ENCODE data around the gene RFX1. TPM values are rescaled to one million over a fixed set of nuclear protein-coding genes. Genes with fewer than 3 reads are reported as not detected.

RFX1 gene
- polyA plus RNA-seq, 1 donor from 2014 or later = 2.2 TPM

DNA sequence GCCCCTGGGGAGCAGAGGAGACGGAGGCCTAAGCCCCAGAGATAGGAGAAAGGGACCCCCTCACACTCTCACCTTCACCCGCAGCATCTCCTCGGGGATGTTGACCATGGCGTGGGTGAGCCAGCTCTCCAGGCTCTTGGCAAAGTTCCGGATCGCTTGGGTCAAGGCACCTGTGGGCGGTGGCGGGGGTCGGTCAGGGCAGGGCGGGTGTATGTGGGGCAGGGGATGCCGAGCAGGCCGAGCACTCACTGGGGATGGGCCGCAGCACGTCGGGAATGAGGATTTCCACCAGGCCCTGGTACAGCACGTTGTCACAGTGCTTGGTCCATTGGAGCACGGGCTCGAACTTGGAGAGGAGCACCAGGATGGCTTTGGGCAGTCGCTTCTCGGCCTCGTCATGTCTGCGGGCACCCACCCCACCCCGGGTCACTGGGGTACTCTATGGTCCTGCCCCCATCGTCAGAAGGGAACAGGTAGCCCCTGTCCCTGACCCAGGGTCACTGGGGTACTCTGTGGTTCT, 40.7 kb downstream of the RFX1 start:
- TF ChIP-seq RAD21 (conservative IDR thresholded peaks at IDR 0.05) (no peak), MXI1 (conservative IDR thresholded peaks at IDR 0.05; ENCODE audit: poor library complexity, severe bottlenecking) (no peak), TAF1 (IDR thresholded peaks at IDR 0.05; ENCODE audit: low read depth) (no peak), REST (IDR thresholded peaks at IDR 0.05; ENCODE audit: borderline replicate concordance) (no peak), EP300 (conservative IDR thresholded peaks at IDR 0.05; ENCODE audit: poor library complexity, severe bottlenecking) (no peak), SMC3 (conservative IDR thresholded peaks at IDR 0.05; ENCODE audit: poor library complexity) (no peak), EZH2 (IDR thresholded peaks at IDR 0.05; ENCODE audit: borderline replicate concordance, insufficient read depth, low read length, poor library complexity, severe bottlenecking) (no peak), CTCF (IDR thresholded peaks at IDR 0.05; ENCODE audit: poor library complexity, severe bottlenecking) (no peak)
- no peaks in the 10 kb centered on the region for H3K36me3 ChIP-seq (ENCODE audit: insufficient read depth, low read length)

DNA sequence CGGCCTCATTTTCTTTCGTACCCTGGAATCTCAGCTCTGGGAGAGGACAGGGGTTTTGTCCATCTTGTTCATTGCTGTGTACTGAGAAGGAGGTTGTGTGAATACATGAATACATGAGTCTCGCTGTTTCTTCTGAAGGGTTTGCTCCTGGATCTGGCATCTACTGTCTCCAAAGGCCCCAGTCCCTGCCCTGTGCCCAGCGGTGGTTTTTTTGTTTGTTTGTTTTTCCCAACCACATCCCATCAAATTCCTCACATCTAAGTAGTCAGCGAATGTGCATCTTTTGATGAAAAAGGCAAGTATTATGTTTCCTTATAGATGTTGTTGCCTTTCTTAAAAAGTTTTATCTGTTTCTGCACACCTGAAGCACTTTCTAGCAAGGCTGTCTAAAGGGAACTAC, 41.3 kb downstream of the RFX1 start:
- no peak overlapping the region for H3K4me3 ChIP-seq (ENCODE audit: low read length)
- no peaks in the 10 kb centered on the region for H3K36me3 ChIP-seq (ENCODE audit: insufficient read depth, low read length)
- no peak overlapping the region for H3K27ac ChIP-seq (ENCODE audit: low read length)
- H3K4me2 ChIP-seq (ENCODE audit: low read length) = no peak overlapping the region
- no peaks in the 10 kb centered on the region for H3K9me2 ChIP-seq (ENCODE audit: insufficient read depth, low read length)
- no peak overlapping the region for H2AFZ ChIP-seq (ENCODE audit: low read depth, low read length)
- H3K9ac ChIP-seq (ENCODE audit: low read length) = no peak overlapping the region
- no peaks in the 10 kb centered on the region for H3K9me3 ChIP-seq (ENCODE audit: low read length)
- no peaks in the 10 kb centered on the region for H3K27me3 ChIP-seq (ENCODE audit: insufficient read depth, low read depth, low read length)
- H3K79me2 ChIP-seq (replicated peaks; ENCODE audit: insufficient read depth, low read length) = no peaks in the 10 kb centered on the region
- H4K20me1 ChIP-seq (ENCODE audit: insufficient read depth) = no peaks in the 10 kb centered on the region
- H3F3A ChIP-seq (ENCODE audit: insufficient read depth, low read length, poor library complexity, severe bottlenecking) = no peaks in the 10 kb centered on the region
- TF ChIP-seq POLR2AphosphoS5 (IDR thresholded peaks at IDR 0.05) = no peak
- TF ChIP-seq MXI1 (conservative IDR thresholded peaks at IDR 0.05; ENCODE audit: poor library complexity, severe bottlenecking) = no peak
- no peak for TF ChIP-seq EP300 (conservative IDR thresholded peaks at IDR 0.05; ENCODE audit: poor library complexity, severe bottlenecking)
- no peak for TF ChIP-seq CTCF (IDR thresholded peaks at IDR 0.05; ENCODE audit: poor library complexity, severe bottlenecking)
- no peak for TF ChIP-seq RAD21 (conservative IDR thresholded peaks at IDR 0.05)
- no peak for TF ChIP-seq SMC3 (conservative IDR thresholded peaks at IDR 0.05; ENCODE audit: poor library complexity)
- TF ChIP-seq REST (IDR thresholded peaks at IDR 0.05; ENCODE audit: borderline replicate concordance) = no peak
- TF ChIP-seq TAF1 (IDR thresholded peaks at IDR 0.05; ENCODE audit: low read depth) = no peak
- TF ChIP-seq EZH2 (IDR thresholded peaks at IDR 0.05; ENCODE audit: borderline replicate concordance, insufficient read depth, low read length, poor library complexity, severe bottlenecking) = no peak

More for the DNA sequence above, 40.7 kb downstream of the RFX1 start:
- Histone ChIP-seq H3K27me3 (ENCODE audit: insufficient read depth, low read depth, low read length) (no peaks in the 10 kb centered on the region), H2AFZ (ENCODE audit: low read depth, low read length) (no peak overlapping the region), H3F3A (ENCODE audit: insufficient read depth, low read length, poor library complexity, severe bottlenecking) (no peaks in the 10 kb centered on the region), H3K9ac (ENCODE audit: low read length) (no peak overlapping the region), H3K4me3 (ENCODE audit: low read length) (no peak overlapping the region), H3K9me2 (ENCODE audit: insufficient read depth, low read length) (no peaks in the 10 kb centered on the region), H4K20me1 (ENCODE audit: insufficient read depth) (no peaks in the 10 kb centered on the region), H3K4me2 (ENCODE audit: low read length) (no peak overlapping the region), H3K27ac (ENCODE audit: low read length) (no peak overlapping the region), H3K79me2 (replicated peaks; ENCODE audit: insufficient read depth, low read length) (no peaks in the 10 kb centered on the region), H3K9me3 (ENCODE audit: low read length) (no peaks in the 10 kb centered on the region)

Data from neural cell (in vitro differentiated cells).